RCC 7860 (cell line): ENCODE data around the gene MAP3K2.

ENCODE experiments used
- DNase-seq: peaks from one replicate; pipeline ENCODE4 v3.0.0-alpha.2; 2015; ENCODE audit warnings: low spot score
- FAIRE-seq: peaks from 2 replicates; lab custom pipeline; 2012; peaks lifted over from hg19 to GRCh38; lab: Jason Lieb, UNC

Gene MAP3K2, protein sequence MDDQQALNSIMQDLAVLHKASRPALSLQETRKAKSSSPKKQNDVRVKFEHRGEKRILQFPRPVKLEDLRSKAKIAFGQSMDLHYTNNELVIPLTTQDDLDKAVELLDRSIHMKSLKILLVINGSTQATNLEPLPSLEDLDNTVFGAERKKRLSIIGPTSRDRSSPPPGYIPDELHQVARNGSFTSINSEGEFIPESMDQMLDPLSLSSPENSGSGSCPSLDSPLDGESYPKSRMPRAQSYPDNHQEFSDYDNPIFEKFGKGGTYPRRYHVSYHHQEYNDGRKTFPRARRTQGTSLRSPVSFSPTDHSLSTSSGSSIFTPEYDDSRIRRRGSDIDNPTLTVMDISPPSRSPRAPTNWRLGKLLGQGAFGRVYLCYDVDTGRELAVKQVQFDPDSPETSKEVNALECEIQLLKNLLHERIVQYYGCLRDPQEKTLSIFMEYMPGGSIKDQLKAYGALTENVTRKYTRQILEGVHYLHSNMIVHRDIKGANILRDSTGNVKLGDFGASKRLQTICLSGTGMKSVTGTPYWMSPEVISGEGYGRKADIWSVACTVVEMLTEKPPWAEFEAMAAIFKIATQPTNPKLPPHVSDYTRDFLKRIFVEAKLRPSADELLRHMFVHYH

DNA sequence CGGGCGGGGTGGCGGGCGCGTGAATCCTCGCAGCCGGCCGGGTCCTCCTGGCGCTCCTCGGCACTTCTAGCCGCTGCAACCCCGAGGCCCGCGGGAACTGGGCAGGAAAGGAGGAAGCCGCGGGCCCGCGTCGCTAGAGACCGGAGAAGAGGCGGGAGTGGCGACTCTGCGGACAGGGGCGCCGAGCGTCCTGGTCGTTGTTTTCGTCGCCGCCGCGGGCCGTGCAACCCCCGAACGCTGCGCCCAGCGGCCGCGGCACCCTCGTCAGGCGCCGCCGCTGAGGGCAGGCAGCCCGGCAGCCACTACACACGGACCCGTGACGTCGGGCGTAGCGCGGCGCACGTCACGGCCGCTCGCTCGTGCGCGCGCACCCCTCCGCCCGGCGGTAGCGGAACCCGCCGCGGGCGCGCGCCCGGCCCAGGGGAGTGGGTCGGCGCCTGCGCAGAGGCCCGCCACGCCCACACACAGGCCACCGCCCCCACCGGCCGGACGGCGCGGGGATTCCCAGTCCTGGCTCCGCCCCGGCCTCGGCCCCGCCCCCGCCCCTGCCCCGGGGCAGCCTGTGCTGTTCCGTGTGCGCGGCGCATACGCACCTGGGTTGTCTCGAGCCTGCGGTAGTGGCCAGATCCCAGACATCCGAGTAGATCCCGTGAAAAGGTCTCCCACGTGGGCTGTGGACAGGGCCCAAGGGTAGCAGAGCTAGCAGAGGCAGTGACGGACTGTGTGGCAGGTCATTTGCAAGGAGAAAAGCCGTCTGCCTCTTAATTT lies at the start of gene MAP3K2:
Gene MAP3K2 (minus strand): TSS at position 321 of the 768 bp plus-strand sequence. CDS start 44,846 bp downstream, outside the sequence.
- no peak for FAIRE-seq
- peak; percentile 83 for DNase-seq

DNA sequence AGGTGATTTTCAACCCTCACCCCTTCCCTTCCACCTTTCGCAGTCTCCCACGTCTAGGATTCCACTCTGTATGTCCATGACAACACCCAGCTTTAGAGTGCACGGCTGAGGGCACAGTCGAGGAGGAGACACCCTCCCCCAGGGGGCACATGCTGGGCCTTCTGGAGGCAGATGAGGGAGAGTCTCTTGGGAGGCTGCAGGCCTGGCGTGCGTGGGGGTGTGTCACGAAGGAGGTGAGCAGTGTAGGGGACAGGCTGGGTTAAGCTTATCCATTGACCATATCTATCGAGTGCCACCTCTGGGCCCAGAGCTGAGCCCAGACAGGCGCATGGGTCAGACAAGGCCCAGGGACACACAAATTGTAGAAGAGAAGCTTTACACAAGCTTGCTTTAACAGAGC lies 49.3 kb upstream of the MAP3K2 start:
- no peak for FAIRE-seq
- no peak for DNase-seq

DNA sequence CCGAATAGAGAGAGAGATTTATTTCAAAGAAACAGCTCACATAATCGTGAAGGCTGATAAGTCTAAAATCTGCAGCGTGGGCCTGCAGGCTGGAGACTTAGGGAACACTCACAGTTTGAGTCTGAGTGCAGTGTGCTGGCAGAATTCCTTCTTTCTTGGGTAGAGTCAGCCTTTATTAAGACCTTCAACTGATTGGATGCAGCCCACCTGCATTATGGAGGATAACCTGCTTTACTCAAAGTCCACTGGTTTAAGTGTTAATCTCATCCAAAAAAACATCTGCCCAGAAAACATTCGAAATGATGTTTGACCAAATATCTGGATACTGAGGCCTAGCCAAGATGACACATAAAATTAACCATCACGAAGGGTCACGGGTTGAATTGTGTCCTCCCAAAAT lies 46.7 kb upstream of the MAP3K2 start:
- FAIRE-seq (no peak), DNase-seq (no peak)

- no peak for FAIRE-seq
- no peak for DNase-seq
Measured at GRCh38 chr2:127431408-127432023, 43.7 kb upstream of the MAP3K2 start.

GRCh38 chr2:127429844-127430425 lies 42.2 kb upstream of the MAP3K2 start:
- FAIRE-seq (no peak), DNase-seq (no peak)

DNA sequence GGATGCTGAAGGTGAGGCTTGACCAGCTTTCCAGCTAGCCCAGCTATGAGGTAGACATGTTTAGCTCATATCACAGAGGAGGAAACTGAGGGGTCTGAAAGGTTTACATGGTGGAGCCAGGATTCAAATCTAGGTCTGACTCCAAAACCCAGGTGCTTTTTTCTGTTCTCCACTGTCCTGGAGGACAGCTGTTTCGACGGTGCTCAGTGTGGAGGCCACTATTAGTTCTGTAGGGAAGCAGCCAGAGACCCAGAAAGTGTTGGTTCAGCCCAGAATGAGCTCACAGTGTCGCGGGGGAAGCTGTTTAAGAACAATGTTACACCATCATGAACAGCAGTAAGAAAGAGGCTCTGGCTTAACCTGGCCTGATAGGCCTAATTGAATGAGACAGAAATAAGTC lies 41.5 kb upstream of the MAP3K2 start:
- no peak for DNase-seq
- FAIRE-seq, result no peak

DNA sequence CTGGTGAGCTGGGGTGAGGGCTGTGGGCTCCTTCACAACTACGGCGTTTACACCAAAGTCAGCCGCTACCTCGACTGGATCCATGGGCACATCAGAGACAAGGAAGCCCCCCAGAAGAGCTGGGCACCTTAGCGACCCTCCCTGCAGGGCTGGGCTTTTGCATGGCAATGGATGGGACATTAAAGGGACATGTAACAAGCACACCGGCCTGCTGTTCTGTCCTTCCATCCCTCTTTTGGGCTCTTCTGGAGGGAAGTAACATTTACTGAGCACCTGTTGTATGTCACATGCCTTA lies 41.0 kb upstream of the MAP3K2 start:
- no peak for FAIRE-seq

GRCh38 chr2:127428057-127428814 lies 40.5 kb upstream of the MAP3K2 start:
- FAIRE-seq, result no peak
- DNase-seq, result no peak

More for the DNA sequence above, 41.0 kb upstream of the MAP3K2 start:
- no peak for DNase-seq

GRCh38 chr2:127427376-127428056 lies 39.7 kb upstream of the MAP3K2 start:
- no peak for DNase-seq
- FAIRE-seq, result no peak

DNA sequence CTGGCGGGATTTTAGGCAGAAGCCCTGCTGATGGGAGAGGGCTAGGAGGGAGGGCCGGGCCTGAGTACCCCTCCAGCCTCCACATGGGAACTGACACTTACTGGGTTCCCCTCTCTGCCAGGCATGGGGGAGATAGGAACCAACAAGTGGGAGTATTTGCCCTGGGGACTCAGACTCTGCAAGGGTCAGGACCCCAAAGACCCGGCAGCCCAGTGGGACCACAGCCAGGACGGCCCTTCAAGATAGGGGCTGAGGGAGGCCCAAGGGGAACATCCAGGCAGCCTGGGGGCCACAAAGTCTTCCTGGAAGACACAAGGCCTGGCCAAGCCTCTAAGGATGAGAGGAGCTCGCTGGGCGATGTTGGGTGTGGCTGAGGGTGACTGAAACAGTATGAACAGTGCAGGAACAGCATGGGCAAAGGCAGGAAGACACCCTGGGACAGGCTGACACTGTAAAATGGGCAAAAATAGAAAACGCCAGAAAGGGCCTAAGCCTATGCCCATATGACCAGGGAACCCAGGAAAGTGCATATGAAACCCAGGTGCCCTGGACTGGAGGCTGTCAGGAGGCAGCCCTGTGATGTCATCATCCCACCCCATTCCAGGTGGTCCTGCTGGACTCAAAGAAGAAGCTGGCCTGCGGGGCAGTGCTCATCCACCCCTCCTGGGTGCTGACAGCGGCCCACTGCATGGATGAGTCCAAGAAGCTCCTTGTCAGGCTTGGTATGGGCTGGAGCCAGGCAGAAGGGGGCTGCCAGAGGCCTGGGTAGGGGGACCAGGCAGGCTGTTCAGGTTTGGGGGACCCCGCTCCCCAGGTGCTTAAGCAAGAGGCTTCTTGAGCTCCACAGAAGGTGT lies 39.0 kb upstream of the MAP3K2 start:
- FAIRE-seq, result no peak

DNA sequence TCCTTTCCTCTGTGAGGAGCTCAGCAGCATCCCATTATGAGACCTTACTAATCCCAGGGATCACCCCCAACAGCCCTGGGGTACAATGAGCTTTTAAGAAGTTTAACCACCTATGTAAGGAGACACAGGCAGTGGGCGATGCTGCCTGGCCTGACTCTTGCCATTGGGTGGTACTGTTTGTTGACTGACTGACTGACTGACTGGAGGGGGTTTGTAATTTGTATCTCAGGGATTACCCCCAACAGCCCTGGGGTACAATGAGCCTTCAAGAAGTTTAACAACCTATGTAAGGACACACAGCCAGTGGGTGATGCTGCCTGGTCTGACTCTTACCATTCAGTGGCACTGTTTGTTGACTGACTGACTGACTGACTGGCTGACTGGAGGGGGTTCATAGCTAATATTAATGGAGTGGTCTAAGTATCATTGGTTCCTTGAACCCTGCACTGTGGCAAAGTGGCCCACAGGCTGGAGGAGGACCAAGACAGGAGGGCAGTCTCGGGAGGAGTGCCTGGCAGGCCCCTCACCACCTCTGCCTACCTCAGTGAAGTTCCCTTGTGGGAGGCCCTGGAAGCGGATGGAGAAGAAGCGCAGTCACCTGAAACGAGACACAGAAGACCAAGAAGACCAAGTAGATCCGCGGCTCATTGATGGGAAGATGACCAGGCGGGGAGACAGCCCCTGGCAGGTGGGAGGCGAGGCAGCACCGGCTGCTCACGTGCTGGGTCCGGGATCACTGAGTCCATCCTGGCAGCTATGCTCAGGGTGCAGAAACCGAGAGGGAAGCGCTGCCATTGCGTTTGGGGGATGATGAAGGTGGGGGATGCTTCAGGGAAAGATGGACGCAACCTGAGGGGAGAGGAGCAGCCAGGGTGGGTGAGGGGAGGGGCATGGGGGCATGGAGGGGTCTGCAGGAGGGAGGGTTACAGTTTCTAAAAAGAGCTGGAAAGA lies 38.0 kb upstream of the MAP3K2 start:
- DNase-seq (no peak), FAIRE-seq (no peak)

More for the DNA sequence above, 39.0 kb upstream of the MAP3K2 start:
- no peak for DNase-seq

- FAIRE-seq, result no peak
- DNase-seq, result no peak
Measured at GRCh38 chr2:127424598-127425520, 37.1 kb upstream of the MAP3K2 start.

DNA sequence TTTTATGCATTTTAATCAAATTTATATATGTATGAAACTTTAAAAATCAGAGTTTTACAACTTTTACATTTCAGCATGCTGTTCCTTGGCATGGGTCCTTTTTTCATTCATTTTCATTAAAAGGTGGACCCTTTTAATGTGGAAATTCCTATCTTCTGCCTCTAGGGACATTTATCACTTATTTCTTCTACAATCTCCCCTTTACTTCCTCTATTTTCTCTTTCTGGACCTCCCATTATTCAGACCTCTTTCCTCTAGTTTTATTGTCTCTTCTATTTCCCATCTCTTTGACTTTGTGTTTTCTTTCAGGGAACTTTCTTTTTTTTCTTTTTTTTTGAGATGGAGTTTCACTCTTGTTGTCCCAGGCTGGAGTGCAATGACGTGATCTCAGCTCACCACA lies 36.1 kb upstream of the MAP3K2 start:
- DNase-seq, result no peak

DNA sequence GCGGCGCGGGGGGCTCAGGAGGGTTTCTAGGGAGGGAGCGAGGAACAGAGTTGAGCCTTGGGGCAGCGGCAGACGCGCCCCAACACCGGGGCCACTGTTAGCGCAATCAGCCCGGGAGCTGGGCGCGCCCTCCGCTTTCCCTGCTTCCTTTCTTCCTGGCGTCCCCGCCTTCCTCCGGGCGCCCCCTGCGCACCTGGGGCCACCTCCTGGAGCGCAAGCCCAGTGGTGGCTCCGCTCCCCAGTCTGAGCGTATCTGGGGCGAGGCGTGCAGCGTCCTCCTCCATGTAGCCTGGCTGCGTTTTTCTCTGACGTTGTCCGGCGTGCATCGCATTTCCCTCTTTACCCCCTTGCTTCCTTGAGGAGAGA lies 35.7 kb upstream of the MAP3K2 start:
- no peak for DNase-seq
- FAIRE-seq, result no peak

More for the DNA sequence above, 36.1 kb upstream of the MAP3K2 start:
- FAIRE-seq, result no peak

DNA sequence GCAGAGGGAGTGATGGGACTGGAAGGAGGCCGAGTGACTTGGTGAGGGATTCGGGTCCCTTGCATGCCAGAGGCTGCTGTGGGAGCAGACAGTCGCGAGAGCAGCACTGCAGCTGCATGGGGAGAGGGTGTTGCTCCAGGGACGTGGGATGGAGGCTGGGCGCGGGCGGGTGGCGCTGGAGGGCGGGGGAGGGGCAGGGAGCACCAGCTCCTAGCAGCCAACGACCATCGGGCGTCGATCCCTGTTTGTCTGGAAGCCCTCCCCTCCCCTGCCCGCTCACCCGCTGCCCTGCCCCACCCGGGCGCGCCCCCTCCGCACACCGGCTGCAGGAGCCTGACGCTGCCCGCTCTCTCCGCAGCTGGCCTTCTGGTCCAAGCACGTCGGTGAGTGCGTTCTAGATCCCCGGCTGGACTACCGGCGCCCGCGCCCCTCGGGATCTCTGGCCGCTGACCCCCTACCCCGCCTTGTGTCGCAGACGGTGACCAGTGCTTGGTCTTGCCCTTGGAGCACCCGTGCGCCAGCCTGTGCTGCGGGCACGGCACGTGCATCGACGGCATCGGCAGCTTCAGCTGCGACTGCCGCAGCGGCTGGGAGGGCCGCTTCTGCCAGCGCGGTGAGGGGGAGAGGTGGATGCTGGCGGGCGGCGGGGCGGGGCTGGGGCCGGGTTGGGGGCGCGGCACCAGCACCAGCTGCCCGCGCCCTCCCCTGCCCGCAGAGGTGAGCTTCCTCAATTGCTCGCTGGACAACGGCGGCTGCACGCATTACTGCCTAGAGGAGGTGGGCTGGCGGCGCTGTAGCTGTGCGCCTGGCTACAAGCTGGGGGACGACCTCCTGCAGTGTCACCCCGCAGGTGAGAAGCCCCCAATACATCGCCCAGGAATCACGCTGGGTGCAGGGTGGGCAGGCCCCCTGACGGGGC lies 35.0 kb upstream of the MAP3K2 start:
- no peak for FAIRE-seq
- DNase-seq, result no peak
